IMR-90 (cell line): ENCODE data around the gene TPP1.

ENCODE experiments used
- BHLHE40 ChIP-seq: fragments of 150-350 bp; IDR thresholded peaks from 2 replicates; pipeline ENCODE4 v1.6.1; 2016; ENCODE audit warnings: mild to moderate bottlenecking, low read depth, low read length
- FOS ChIP-seq: fragments of 150-350 bp; IDR thresholded peaks from 2 replicates; pipeline ENCODE4 v1.6.1; 2016; ENCODE audit warnings: low read depth, low read length
- MAFK ChIP-seq: IDR thresholded peaks from 2 replicates; pipeline ENCODE4 v1.6.1; 2012; ENCODE audit warnings: low read depth, low read length, improper control_type of control experiment
- POLR2A ChIP-seq: IDR thresholded peaks from 2 replicates; pipeline ENCODE4 v1.6.1; 2012; ENCODE audit warnings: mild to moderate bottlenecking, low read depth, low read length
- RAD21 ChIP-seq: IDR thresholded peaks from 2 replicates; pipeline ENCODE4 v1.6.1; 2012; ENCODE audit warnings: low read length, improper control_type of control experiment
- RFX5 ChIP-seq: IDR thresholded peaks from 2 replicates; pipeline ENCODE4 v1.8.0; 2012; ENCODE audit warnings: low read depth, mild to moderate bottlenecking, low read length, moderate library complexity
- TF ChIP-seq, protein P1 (sequence below): conservative IDR thresholded peaks from 2 replicates; pipeline ENCODE4 v1.5.1; 2012; ENCODE audit warnings: mild to moderate bottlenecking, low read depth, low read length, improper control_type of control experiment

DNA sequence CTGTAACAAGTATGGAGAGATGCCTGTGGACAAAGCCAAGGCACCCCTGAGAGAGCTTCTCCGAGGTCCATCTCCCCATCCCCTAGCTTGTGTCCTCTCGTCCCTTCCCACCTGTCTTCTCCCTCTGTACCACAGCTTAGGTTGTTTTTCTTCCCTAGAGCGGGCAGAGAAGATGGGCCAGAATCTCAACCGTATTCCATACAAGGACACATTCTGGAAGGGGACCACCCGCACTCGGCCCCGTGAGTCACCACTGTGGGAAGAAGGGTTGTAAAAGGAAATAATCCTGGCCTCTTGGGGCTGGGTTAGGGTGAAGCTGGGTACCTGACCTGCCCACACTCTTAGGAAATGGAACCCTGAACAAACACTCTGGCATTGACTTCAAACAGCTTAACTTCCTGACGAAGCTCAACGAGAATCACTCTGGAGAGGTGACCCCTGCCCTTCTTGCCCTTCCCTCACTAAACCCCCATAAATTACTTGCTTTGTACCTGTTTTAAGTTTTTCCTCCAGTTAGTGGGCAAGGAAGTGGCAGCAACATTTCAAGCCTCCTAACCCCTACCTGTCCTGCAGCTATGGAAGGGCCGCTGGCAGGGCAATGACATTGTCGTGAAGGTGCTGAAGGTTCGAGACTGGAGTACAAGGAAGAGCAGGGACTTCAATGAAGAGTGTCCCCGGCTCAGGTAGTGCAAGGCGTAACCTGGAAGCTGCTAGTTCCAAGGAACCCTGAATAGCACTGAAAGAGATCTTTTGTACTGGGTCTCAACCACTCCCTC is 10.3 kb downstream of the TPP1 start:
- TF ChIP-seq MAFK (no peak), RAD21 (no peak), POLR2A (no peak), RFX5 (no peak), BHLHE40 (no peak), FOS (no peak)
- TF ChIP-seq, protein P1, sequence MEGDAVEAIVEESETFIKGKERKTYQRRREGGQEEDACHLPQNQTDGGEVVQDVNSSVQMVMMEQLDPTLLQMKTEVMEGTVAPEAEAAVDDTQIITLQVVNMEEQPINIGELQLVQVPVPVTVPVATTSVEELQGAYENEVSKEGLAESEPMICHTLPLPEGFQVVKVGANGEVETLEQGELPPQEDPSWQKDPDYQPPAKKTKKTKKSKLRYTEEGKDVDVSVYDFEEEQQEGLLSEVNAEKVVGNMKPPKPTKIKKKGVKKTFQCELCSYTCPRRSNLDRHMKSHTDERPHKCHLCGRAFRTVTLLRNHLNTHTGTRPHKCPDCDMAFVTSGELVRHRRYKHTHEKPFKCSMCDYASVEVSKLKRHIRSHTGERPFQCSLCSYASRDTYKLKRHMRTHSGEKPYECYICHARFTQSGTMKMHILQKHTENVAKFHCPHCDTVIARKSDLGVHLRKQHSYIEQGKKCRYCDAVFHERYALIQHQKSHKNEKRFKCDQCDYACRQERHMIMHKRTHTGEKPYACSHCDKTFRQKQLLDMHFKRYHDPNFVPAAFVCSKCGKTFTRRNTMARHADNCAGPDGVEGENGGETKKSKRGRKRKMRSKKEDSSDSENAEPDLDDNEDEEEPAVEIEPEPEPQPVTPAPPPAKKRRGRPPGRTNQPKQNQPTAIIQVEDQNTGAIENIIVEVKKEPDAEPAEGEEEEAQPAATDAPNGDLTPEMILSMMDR: no peak
